ENCODE data around the gene LRP1B.

- TF ChIP-seq POLR2A (IDR thresholded peaks at IDR 0.05; ENCODE audit: low read depth, low read length) (no peak), TAF1 (IDR thresholded peaks at IDR 0.05; ENCODE audit: borderline replicate concordance, low read depth, low read length) (no peak)
These were observed 1183.6 kb downstream of the LRP1B start for GRCh38 chr2:140947236-140947635.
